Measurements from ENCODE around the gene MIGA2.

DNA sequence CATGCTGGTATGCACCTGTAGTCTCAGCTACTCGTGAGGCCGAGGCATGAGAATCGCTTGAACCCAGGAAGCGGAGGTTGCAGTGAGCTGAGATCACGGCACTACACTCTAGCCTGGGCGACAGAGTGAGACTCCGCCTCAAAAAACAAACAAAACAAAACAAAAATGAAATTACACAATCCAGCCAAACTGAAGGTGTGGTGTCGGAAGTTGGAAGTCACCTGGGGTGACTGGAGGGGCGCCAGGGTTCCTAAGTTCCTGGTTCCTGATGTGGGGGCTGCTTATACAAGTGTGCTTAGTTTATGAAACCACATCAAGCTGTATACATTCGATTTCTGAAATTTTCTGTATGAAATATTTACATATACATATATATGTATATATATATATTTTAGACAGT lies 40.8 kb downstream of the MIGA2 start:
- TF ChIP-seq, protein P1, sequence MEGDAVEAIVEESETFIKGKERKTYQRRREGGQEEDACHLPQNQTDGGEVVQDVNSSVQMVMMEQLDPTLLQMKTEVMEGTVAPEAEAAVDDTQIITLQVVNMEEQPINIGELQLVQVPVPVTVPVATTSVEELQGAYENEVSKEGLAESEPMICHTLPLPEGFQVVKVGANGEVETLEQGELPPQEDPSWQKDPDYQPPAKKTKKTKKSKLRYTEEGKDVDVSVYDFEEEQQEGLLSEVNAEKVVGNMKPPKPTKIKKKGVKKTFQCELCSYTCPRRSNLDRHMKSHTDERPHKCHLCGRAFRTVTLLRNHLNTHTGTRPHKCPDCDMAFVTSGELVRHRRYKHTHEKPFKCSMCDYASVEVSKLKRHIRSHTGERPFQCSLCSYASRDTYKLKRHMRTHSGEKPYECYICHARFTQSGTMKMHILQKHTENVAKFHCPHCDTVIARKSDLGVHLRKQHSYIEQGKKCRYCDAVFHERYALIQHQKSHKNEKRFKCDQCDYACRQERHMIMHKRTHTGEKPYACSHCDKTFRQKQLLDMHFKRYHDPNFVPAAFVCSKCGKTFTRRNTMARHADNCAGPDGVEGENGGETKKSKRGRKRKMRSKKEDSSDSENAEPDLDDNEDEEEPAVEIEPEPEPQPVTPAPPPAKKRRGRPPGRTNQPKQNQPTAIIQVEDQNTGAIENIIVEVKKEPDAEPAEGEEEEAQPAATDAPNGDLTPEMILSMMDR (conservative IDR thresholded peaks at IDR 0.05; ENCODE audit: low read depth, low read length) = no peak
- TF ChIP-seq EZH2phosphoT487 (IDR thresholded peaks at IDR 0.05; ENCODE audit: borderline replicate concordance, low read length) (no peak), EZH2 (IDR thresholded peaks at IDR 0.05; ENCODE audit: low read length, unreplicated experiment) (no peak)

Data from PC-3 (cell line).